ENCODE results near the gene ACOT13. TPM values are rescaled to one million over a fixed set of nuclear protein-coding genes. Genes with fewer than 3 reads are reported as not detected.
"Not testable (repeated sequence)": the region's sequence is repeated elsewhere in the genome, so short reads cannot be mapped to it uniquely, and the experiment has no call there.

The ACOT13 gene
- total and polyA plus RNA-seq, 8 donors = 23.3 to 25.2 (median 24.4) TPM

DNA sequence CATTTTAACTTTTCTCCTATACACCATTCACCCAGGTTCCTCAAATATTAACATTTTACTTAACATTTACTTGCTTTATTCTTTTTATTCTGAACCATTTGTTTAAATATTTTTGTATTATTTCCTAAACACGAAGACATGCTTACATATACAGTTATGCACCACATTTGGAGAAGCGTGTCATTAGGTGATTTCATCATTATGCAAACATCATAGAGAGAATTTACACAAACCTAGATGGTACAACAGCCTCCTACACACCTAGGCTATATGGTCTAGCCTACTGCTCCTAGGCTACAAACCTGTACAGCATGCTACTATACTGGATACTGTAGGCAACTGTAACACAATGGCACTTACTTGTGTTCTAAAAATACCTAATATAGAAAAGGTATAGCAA lies 6.8 kb upstream of the ACOT13 start:
- peak overlapping the region in 1 of 2 donors; percentile 65 for H3K27ac ChIP-seq
- H3K27me3 ChIP-seq = no peaks in the 10 kb centered on the region
- DNase-seq (no peak), ATAC-seq (no peak)
- H3K9me3 ChIP-seq = no peaks in the 10 kb centered on the region
- no peak overlapping the region for H3K4me3 ChIP-seq
- intact Hi-C loops (cut with DNase I) = no loop called here
- H3K4me1 ChIP-seq = peaks cover 4 to 36% of the 10 kb centered on the region in 2 donors
- H3K36me3 ChIP-seq = peaks cover 0 to 30% of the 10 kb centered on the region in 2 donors
- TF ChIP-seq CTCF (IDR thresholded peaks at IDR 0.05) = no peak

GRCh38 chr6:24661759-24662158 lies 5.1 kb upstream of the ACOT13 start:
- H3K4me3 ChIP-seq; H3K27me3 ChIP-seq; H3K27ac ChIP-seq; intact Hi-C loops (cut with DNase I); ATAC-seq; DNase-seq; H3K9me3 ChIP-seq: not testable (repeated sequence)
- Histone ChIP-seq H3K36me3 (peaks cover 0 to 22% of the 10 kb centered on the region in 2 donors), H3K4me1 (peaks cover 12 to 42% of the 10 kb centered on the region in 2 donors)

DNA sequence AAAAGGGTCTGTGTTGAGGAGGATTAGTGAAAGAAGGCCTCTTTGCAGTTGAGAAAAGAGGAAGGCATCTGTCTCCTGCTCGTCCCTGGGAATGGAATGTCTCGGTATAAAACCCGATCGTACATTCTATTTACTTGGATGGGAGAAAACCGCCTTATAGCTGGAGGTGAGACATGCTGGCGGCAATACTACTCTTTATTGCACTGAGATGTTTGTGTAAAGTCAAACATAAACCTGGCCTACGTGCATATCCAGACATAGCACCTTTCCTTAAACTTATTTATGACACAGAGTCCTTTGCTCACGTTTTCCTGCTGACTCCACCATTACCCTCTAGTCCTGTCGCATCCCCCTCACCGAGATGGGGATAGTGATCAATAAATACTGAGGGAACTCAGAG lies 4.6 kb upstream of the ACOT13 start:
- peaks cover 12 to 42% of the 10 kb centered on the region in 2 donors for H3K4me1 ChIP-seq
- DNase-seq (no peak), ATAC-seq (no peak)
- H3K27ac ChIP-seq = no peak overlapping the region
- peaks cover 0 to 22% of the 10 kb centered on the region in 2 donors for H3K36me3 ChIP-seq
- no peaks in the 10 kb centered on the region for H3K27me3 ChIP-seq
- no peaks in the 10 kb centered on the region for H3K9me3 ChIP-seq
- intact Hi-C loops (cut with DNase I) = no loop called here
- no peak for TF ChIP-seq CTCF (IDR thresholded peaks at IDR 0.05)
- no peak overlapping the region for H3K4me3 ChIP-seq

DNA sequence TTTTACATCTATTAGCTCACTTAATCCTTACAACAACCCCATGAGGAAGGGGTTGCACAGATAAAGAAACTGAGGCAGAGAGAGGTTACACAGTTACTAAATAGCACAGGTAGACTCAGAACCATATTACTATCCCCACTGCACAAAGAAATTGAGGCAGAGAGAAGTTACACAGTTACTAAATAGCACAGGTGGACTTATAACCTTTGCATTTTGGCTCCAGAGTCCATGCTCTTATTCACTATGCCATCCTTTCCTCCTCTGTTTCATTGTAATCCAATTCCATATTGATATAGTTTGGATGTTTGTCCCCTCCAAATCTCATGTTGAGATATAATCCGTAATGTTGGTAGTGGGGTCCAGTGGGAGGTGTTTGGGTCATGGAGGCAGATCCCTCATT lies 3.7 kb upstream of the ACOT13 start:
- TF ChIP-seq CTCF (IDR thresholded peaks at IDR 0.05) = no peak
- H3K27ac ChIP-seq = no peak overlapping the region
- peaks cover 0 to 22% of the 10 kb centered on the region in 2 donors for H3K36me3 ChIP-seq
- H3K4me3 ChIP-seq = no peak overlapping the region
- peaks cover 13 to 48% of the 10 kb centered on the region in 2 donors for H3K4me1 ChIP-seq
- intact Hi-C loops (cut with DNase I) = no loop called here
- H3K9me3 ChIP-seq = no peaks in the 10 kb centered on the region
- no peak for ATAC-seq
- DNase-seq = no peak
- H3K27me3 ChIP-seq = no peaks in the 10 kb centered on the region

DNA sequence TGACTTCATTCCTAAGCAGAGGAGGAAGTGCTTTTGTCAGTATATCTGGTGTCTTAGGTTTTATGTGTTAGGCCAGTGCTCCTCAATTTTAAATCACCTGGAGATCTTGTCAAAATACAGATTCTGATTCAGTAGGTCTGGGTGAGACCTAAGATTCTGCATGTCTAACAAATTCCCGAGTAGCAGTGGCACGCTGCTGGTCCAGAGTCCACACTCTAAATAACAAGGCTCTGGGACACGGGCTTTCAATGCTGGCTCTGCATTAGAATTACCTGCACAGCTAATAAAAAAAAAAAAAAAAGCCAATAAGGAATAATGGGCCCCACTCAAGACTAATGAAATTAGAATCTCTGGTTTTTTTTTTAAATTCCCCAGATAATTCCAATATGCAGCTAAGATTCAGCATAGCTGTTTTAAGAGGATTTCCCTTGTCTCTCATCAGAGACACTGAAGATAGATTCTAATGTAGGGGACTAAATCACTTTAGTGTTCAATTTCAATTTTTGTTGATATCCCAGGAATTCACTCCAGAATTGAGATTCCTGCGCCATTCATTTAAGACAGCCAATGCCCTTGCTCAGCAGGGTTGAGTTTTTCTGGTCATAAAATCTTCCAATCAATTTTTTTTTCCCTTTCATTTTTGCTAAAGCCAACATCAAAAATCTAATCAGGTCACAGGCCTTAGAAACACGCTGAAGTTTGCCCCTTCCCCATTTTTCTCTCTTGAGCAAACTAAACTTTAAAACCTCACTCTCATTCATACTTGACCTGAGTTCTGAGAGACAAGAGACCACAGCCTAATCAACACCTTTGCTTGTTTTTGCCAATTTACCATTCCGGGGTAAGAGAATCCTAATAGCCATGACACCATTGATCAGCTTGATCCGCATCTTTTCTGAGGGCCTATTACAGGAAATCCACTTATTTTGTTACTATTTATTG lies 2.6 kb upstream of the ACOT13 start:
- Histone ChIP-seq H3K27me3 (no peaks in the 10 kb centered on the region), H3K36me3 (peaks cover 0 to 22% of the 10 kb centered on the region in 2 donors), H3K27ac (no peak overlapping the region), H3K9me3 (no peaks in the 10 kb centered on the region), H3K4me1 (peaks cover 19 to 46% of the 10 kb centered on the region in 2 donors), H3K4me3 (peak overlapping the region in 1 of 2 donors; percentile 91)
- intact Hi-C loops (cut with DNase I) = no loop called here
- DNase-seq (no peak), ATAC-seq (no peak)
- no peak for TF ChIP-seq CTCF (IDR thresholded peaks at IDR 0.05)

All from left lung (tissue), 10 donors.